IMR-90 (cell line): ENCODE measurements around the gene PTPN22. TPM values are rescaled to one million over a fixed set of nuclear protein-coding genes. Genes with fewer than 3 reads are reported as not detected.

Experiments
- ATAC-seq: fragments of 200-7000 bp; cut with Tn5 transposase; 2 replicates; pipeline ENCODE4 v1.9.1; 2020; ENCODE audit warnings: low read depth, mild to moderate bottlenecking, moderate library complexity
- BruUV-seq: library from RNA; stranded (reverse); fragments of 400-500 nt; replicated peaks from 2 replicates; lab custom pipeline; 2021; lab: Mats Ljungman, UMichigan
- CTCF ChIA-PET: fragments of 300-600 bp; formaldehyde crosslinking; extraction: SDS; loops from one replicate; lab custom pipeline; 2021; ENCODE audit warnings: antibody characterized with exemption; lab: Yijun Ruan, JAX
- POLR2A ChIA-PET: fragments of 300-600 bp; sonication (Branson Sonifier 250); formaldehyde crosslinking; loops from one replicate; lab custom pipeline; 2022; ENCODE audit warnings: antibody characterized with exemption; ENCODE audit not compliant: unreplicated experiment; lab: Charles Lee
- DNase-seq: peaks from one replicate; pipeline ENCODE4 v3.0.0; 2013
- H2AFZ ChIP-seq: replicated peaks from 2 replicates; pipeline ENCODE3; 2013; ENCODE audit warnings: low read length, mild to moderate bottlenecking; ENCODE audit not compliant: poor library complexity
- H2AK5ac ChIP-seq: 2 replicates; pipeline ENCODE4 v1.6.1; 2013; ENCODE audit warnings: low read depth, low read length, inconsistent platforms
- H2AK9ac ChIP-seq: replicated peaks from 2 replicates; pipeline ENCODE3; 2013; ENCODE audit warnings: mild to moderate bottlenecking, low read depth, low read length, moderate library complexity; ENCODE audit not compliant: poor library complexity
- H2BK120ac ChIP-seq: 2 replicates; pipeline ENCODE4 v1.6.1; 2013; ENCODE audit warnings: low read depth, low read length, inconsistent platforms
- H2BK15ac ChIP-seq: 3 replicates; pipeline ENCODE4 v1.6.1; 2013; ENCODE audit warnings: low read depth, low read length, inconsistent platforms
- H2BK20ac ChIP-seq: 2 replicates; pipeline ENCODE4 v1.6.1; 2013; ENCODE audit warnings: low read depth, mild to moderate bottlenecking, inconsistent platforms, low read length, moderate library complexity
- H2BK5ac ChIP-seq: 2 replicates; pipeline ENCODE4 v1.6.1; 2013; ENCODE audit warnings: mild to moderate bottlenecking, low read depth, low read length, inconsistent platforms; ENCODE audit not compliant: poor library complexity, severe bottlenecking
- H3K14ac ChIP-seq: replicated peaks from 2 replicates; pipeline ENCODE4 v1.6.1; 2013; ENCODE audit warnings: low read depth, low read length, inconsistent platforms
- H3K18ac ChIP-seq: 2 replicates; pipeline ENCODE4 v1.6.1; 2013; ENCODE audit warnings: low read depth, low read length, control low read depth
- H3K23ac ChIP-seq: 2 replicates; pipeline ENCODE4 v1.6.1; 2013; ENCODE audit warnings: low read depth, low read length, inconsistent platforms
- H3K27ac ChIP-seq: 2 replicates; pipeline ENCODE4 v1.5.1; 2013; ENCODE audit warnings: mild to moderate bottlenecking, control low read depth, low read length; ENCODE audit not compliant: insufficient read depth
- H3K27me3 ChIP-seq: 2 replicates; pipeline ENCODE4 v1.6.1; 2013; ENCODE audit warnings: low read length; ENCODE audit not compliant: control insufficient read depth, insufficient read depth
- H3K36me3 ChIP-seq: 2 replicates; pipeline ENCODE4 v1.6.1; 2013; ENCODE audit warnings: low read length, mixed read lengths; ENCODE audit not compliant: control insufficient read depth, insufficient read depth
- H3K4ac ChIP-seq: 2 replicates; pipeline ENCODE4 v1.6.1; 2013; ENCODE audit warnings: low read depth, low read length, inconsistent platforms
- H3K4me1 ChIP-seq: 2 replicates; pipeline ENCODE4 v1.6.1; 2013; ENCODE audit warnings: low read length, mixed read lengths; ENCODE audit not compliant: control insufficient read depth, insufficient read depth
- H3K4me2 ChIP-seq: 2 replicates; pipeline ENCODE4 v1.6.1; 2013; ENCODE audit warnings: low read depth, mild to moderate bottlenecking, control low read depth, low read length, moderate library complexity
- H3K4me3 ChIP-seq: 2 replicates; pipeline ENCODE4 v1.5.1; 2013; ENCODE audit warnings: low read depth, mild to moderate bottlenecking, control low read depth, low read length, moderate library complexity; ENCODE audit not compliant: insufficient read depth
- H3K56ac ChIP-seq: 2 replicates; pipeline ENCODE4 v1.6.1; 2013; ENCODE audit warnings: low read length, inconsistent platforms; ENCODE audit not compliant: insufficient read depth; ENCODE audit errors: extremely low read depth
- H3K79me1 ChIP-seq, 2 experiments: 2 replicates each; pipeline ENCODE4 v1.6.1; 2013; ENCODE audit warnings: low read length in 2 of 2, inconsistent platforms in 1 of 2, low read depth in 1 of 2
- H3K9ac ChIP-seq: 2 replicates; pipeline ENCODE4 v1.6.1; 2013; ENCODE audit warnings: low read depth, low read length, control low read depth
- H3K9me1 ChIP-seq: 2 replicates; pipeline ENCODE4 v1.6.1; 2013; ENCODE audit warnings: low read length, inconsistent platforms; ENCODE audit not compliant: insufficient read depth
- H3K9me3 ChIP-seq: 2 replicates; pipeline ENCODE4 v1.6.1; 2013; ENCODE audit warnings: low read length; ENCODE audit not compliant: control insufficient read depth, insufficient read depth
- H4K20me1 ChIP-seq: 2 replicates; pipeline ENCODE4 v1.6.1; 2013; ENCODE audit warnings: low read length, inconsistent platforms; ENCODE audit not compliant: insufficient read depth
- H4K5ac ChIP-seq: 2 replicates; pipeline ENCODE4 v1.6.1; 2013; ENCODE audit warnings: mild to moderate bottlenecking, low read depth, low read length, control low read depth
- H4K8ac ChIP-seq, 2 experiments: 2 replicates each; pipeline ENCODE4 v1.6.1; 2013; ENCODE audit warnings: low read depth in 2 of 2, low read length in 2 of 2, control low read depth in 1 of 2, inconsistent platforms in 1 of 2
- H4K91ac ChIP-seq: 2 replicates; pipeline ENCODE4 v1.6.1; 2013; ENCODE audit warnings: low read depth, low read length, inconsistent platforms; ENCODE audit not compliant: insufficient read depth
- BHLHE40 ChIP-seq: fragments of 150-350 bp; IDR thresholded peaks from 2 replicates; pipeline ENCODE4 v1.6.1; 2016; ENCODE audit warnings: mild to moderate bottlenecking, low read depth, low read length
- CEBPB ChIP-seq: IDR thresholded peaks from 2 replicates; pipeline ENCODE4 v1.6.1; 2012; ENCODE audit warnings: low read depth, low read length, improper control_type of control experiment
- CHD1 ChIP-seq: IDR thresholded peaks from 2 replicates; pipeline ENCODE4 v1.6.1; 2012; ENCODE audit warnings: low read depth, low read length, improper control_type of control experiment
- FOS ChIP-seq: fragments of 150-350 bp; IDR thresholded peaks from 2 replicates; pipeline ENCODE4 v1.6.1; 2016; ENCODE audit warnings: low read depth, low read length
- MAFK ChIP-seq: IDR thresholded peaks from 2 replicates; pipeline ENCODE4 v1.6.1; 2012; ENCODE audit warnings: low read depth, low read length, improper control_type of control experiment
- MAZ ChIP-seq: IDR thresholded peaks from 2 replicates; pipeline ENCODE4 v1.6.1; 2012; ENCODE audit warnings: low read depth, mild to moderate bottlenecking, low read length, improper control_type of control experiment, moderate library complexity, borderline replicate concordance
- MXI1 ChIP-seq: IDR thresholded peaks from 2 replicates; pipeline ENCODE4 v1.6.1; 2012; ENCODE audit warnings: low read depth, mild to moderate bottlenecking, low read length, moderate library complexity, borderline replicate concordance
- NFE2L2 ChIP-seq: fragments of 150-350 bp; IDR thresholded peaks from 2 replicates; pipeline ENCODE4 v1.6.1; 2016; ENCODE audit warnings: low read depth, mild to moderate bottlenecking, low read length
- POLR2A ChIP-seq: IDR thresholded peaks from 2 replicates; pipeline ENCODE4 v1.6.1; 2012; ENCODE audit warnings: mild to moderate bottlenecking, low read depth, low read length
- RAD21 ChIP-seq: IDR thresholded peaks from 2 replicates; pipeline ENCODE4 v1.6.1; 2012; ENCODE audit warnings: low read length, improper control_type of control experiment
- RCOR1 ChIP-seq: IDR thresholded peaks from 2 replicates; pipeline ENCODE4 v1.6.1; 2012; ENCODE audit warnings: mild to moderate bottlenecking, low read length, improper control_type of control experiment; ENCODE audit not compliant: insufficient replicate concordance
- RFX5 ChIP-seq: IDR thresholded peaks from 2 replicates; pipeline ENCODE4 v1.8.0; 2012; ENCODE audit warnings: low read depth, mild to moderate bottlenecking, low read length, moderate library complexity
- SMC3 ChIP-seq: fragments of 150-350 bp; IDR thresholded peaks from 2 replicates; pipeline ENCODE4 v1.6.1; 2016; ENCODE audit warnings: low read depth, mild to moderate bottlenecking, antibody characterized with exemption, low read length, moderate library complexity
- WGBS, 2 experiments: methylation state at CpG; one replicate each; pipeline versions ENCODE4 v1.1.5 to v1.1.7; 2013; ENCODE audit warnings: missing lambda C conversion rate in 2 of 2; ENCODE audit not compliant: insufficient read length in 1 of 2; ENCODE audit errors: extremely low coverage in 2 of 2; 5-methylcytosine and 5-hydroxymethylcytosine counted together
- dilution Hi-C: fragments of 300-500 bp; cut with HindIII; formaldehyde crosslinking; loops from one replicate; pipeline ENCODE4 v1.14.3; 2018; ENCODE audit warnings: low sequenced_read_pairs; ENCODE audit not compliant: unreplicated experiment
- in situ Hi-C: fragments of 300-500 bp; cut with MboI; formaldehyde crosslinking; loops from 3 replicates; pipeline ENCODE4 v1.14.3; 2019; ENCODE audit warnings: low sequenced_read_pairs, inconsistent platforms, mixed read lengths
- intact Hi-C: fragments of 100-400 bp; cut with micrococcal nuclease; formaldehyde crosslinking; loops from 2 replicates; pipeline ENCODE4 v1.10.0; 2022
- polyA plus RNA-seq, 3 experiments: library from polyadenylated mRNA; depleted of rRNA; stranded (reverse); fragments of >200 nt; gene quantifications; 2 replicates each; pipeline ENCODE4 v1.2.3, GENCODE V29; 2012; ENCODE audit warnings: low replicate concordance in 1 of 3
- total RNA-seq: library from RNA; depleted of rRNA; stranded (reverse); fragments of >200 nt; gene quantifications from 2 replicates; pipeline ENCODE4 v1.2.3, GENCODE V29; 2012
- TF ChIP-seq, protein P1 (sequence below): conservative IDR thresholded peaks from 2 replicates; pipeline ENCODE4 v1.5.1; 2012; ENCODE audit warnings: mild to moderate bottlenecking, low read depth, low read length, improper control_type of control experiment
- TF ChIP-seq, protein P2 (sequence below): fragments of 150-350 bp; IDR thresholded peaks from 2 replicates; pipeline ENCODE4 v1.6.1; 2016; ENCODE audit warnings: low read depth, mild to moderate bottlenecking, low read length, moderate library complexity, borderline replicate concordance
- TF ChIP-seq, protein P3 (sequence below): fragments of 150-350 bp; IDR thresholded peaks from 2 replicates; pipeline ENCODE4 v1.6.1; 2017; ENCODE audit warnings: mild to moderate bottlenecking, antibody characterized with exemption, low read length, low read depth

PTPN22 gene
- total and polyA plus RNA-seq, 2 of the 4 experiments (the other 2 are of a cell fraction) = 0.14 to 0.18 TPM

DNA sequence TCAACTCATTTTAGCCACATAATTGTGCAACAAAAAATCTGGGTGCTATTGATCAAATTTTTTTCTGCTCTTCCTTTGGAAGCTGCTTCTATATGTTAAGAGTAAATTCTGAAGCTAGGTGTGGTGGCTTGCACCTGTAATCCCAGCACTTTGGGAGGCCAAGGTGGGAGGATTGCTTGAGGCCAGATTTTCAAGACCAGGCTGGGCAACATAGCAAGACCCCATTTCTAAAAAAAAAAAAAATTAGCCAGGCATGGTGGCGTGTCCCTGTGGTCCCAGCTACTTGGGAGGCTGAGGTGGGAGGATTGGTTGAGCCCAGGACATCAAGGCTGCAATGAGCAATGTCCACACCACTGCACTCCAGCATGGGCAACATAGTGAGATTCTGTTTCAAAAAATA lies 35.0 kb downstream of the PTPN22 start:
- no peak overlapping the region for H2BK15ac ChIP-seq
- no peak overlapping the region for H3K14ac ChIP-seq

More for the DNA sequence above, 35.0 kb downstream of the PTPN22 start:
- Histone ChIP-seq H3K4ac (no peak overlapping the region), H3K56ac (no peak overlapping the region), H2AFZ (no peak overlapping the region), H3K9me1 (no peaks in the 10 kb centered on the region), H2AK9ac (no peak overlapping the region), H2AK5ac (no peak overlapping the region), H3K23ac (no peak overlapping the region), H4K5ac (no peak overlapping the region), H4K91ac (no peak overlapping the region), H4K8ac (no peak overlapping the region), H3K4me3 (no peak overlapping the region), H3K9me3 (no peaks in the 10 kb centered on the region), H4K20me1 (no peaks in the 10 kb centered on the region), H2BK20ac (no peak overlapping the region), H3K9ac (no peak overlapping the region), H2BK120ac (no peak overlapping the region), H3K79me1 (no peaks in the 10 kb centered on the region), H3K18ac (no peak overlapping the region), H3K36me3 (no peaks in the 10 kb centered on the region), H2BK5ac (no peak overlapping the region), H3K4me1 (no peaks in the 10 kb centered on the region), H3K4me2 (no peak overlapping the region), H3K27ac (no peak overlapping the region), H3K27me3 (no peaks in the 10 kb centered on the region)
- intact Hi-C loops (loop anchor here (5.0 kb wide), 2 partner anchors 111 to 126 kb away; no protein-coding TSS in a partner anchor), in situ Hi-C loops (loop anchor here (5.0 to 10.0 kb wide), 2 partner anchors 66 to 128 kb away; partner anchors contain the start of gene AP4B1), dilution Hi-C loops (no loop called here)
- POLR2A ChIA-PET = interaction anchor here (0.6 kb wide), 1 partner anchor 117 kb away, joined by 4 read pairs; no protein-coding TSS in a partner anchor
- TF ChIP-seq SMC3 (no peak), MAZ (no peak), RCOR1 (no peak), BHLHE40 (no peak), RFX5 (no peak), CEBPB (no peak), MAFK (no peak), RAD21 (no peak), POLR2A (no peak), CHD1 (no peak), NFE2L2 (no peak), MXI1 (no peak), FOS (no peak)
- TF ChIP-seq, protein P1, sequence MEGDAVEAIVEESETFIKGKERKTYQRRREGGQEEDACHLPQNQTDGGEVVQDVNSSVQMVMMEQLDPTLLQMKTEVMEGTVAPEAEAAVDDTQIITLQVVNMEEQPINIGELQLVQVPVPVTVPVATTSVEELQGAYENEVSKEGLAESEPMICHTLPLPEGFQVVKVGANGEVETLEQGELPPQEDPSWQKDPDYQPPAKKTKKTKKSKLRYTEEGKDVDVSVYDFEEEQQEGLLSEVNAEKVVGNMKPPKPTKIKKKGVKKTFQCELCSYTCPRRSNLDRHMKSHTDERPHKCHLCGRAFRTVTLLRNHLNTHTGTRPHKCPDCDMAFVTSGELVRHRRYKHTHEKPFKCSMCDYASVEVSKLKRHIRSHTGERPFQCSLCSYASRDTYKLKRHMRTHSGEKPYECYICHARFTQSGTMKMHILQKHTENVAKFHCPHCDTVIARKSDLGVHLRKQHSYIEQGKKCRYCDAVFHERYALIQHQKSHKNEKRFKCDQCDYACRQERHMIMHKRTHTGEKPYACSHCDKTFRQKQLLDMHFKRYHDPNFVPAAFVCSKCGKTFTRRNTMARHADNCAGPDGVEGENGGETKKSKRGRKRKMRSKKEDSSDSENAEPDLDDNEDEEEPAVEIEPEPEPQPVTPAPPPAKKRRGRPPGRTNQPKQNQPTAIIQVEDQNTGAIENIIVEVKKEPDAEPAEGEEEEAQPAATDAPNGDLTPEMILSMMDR = no peak
- TF ChIP-seq, protein P2, sequence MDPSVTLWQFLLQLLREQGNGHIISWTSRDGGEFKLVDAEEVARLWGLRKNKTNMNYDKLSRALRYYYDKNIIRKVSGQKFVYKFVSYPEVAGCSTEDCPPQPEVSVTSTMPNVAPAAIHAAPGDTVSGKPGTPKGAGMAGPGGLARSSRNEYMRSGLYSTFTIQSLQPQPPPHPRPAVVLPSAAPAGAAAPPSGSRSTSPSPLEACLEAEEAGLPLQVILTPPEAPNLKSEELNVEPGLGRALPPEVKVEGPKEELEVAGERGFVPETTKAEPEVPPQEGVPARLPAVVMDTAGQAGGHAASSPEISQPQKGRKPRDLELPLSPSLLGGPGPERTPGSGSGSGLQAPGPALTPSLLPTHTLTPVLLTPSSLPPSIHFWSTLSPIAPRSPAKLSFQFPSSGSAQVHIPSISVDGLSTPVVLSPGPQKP = no peak
- TF ChIP-seq, protein P3, sequence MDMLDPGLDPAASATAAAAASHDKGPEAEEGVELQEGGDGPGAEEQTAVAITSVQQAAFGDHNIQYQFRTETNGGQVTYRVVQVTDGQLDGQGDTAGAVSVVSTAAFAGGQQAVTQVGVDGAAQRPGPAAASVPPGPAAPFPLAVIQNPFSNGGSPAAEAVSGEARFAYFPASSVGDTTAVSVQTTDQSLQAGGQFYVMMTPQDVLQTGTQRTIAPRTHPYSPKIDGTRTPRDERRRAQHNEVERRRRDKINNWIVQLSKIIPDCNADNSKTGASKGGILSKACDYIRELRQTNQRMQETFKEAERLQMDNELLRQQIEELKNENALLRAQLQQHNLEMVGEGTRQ = no peak
- DNase-seq = no peak
- no TSS peak for BruUV-seq
- no peak for ATAC-seq
- CTCF ChIA-PET = interaction anchor here (1.1 to 2.3 kb wide), 2 partner anchors 19 to 94 kb away, joined by 3 to 6 read pairs; no protein-coding TSS in a partner anchor
- WGBS, 2 experiments = no CpG with 5 or more reads among the region's 1 CpG
